OCI-LY1 (cell line): ENCODE measurements around the gene PTPRN2.

Experiments used
- CTCF ChIP-seq: fragments of 200-600 bp; sonication (generic), shearing (Covaris generic); IDR thresholded peaks from 2 replicates; pipeline ENCODE4 v1.5.1; 2017; ENCODE audit warnings: mild to moderate bottlenecking, antibody characterized with exemption, low read length, moderate library complexity, mixed read lengths
- EZH2 ChIP-seq: fragments of 200-600 bp; sonication (generic), shearing (Covaris generic); IDR thresholded peaks from 2 replicates; pipeline ENCODE4 v1.8.0; 2017; ENCODE audit warnings: borderline replicate concordance, mixed run types, mild to moderate bottlenecking, antibody characterized with exemption, low read length, moderate library complexity, mixed read lengths

GRCh38 chr7:157611341-157611740 lies 976.3 kb downstream of the PTPRN2 start:
- TF ChIP-seq EZH2: no peak
- no peak for TF ChIP-seq CTCF
